DOHH2 (cell line): ENCODE measurements around the gene RPS6KA4.
A peak's percentile ranks its signal among the peaks of the same experiment; 100 is the strongest.

Source experiments
- H3F3A ChIP-seq: fragments of 200-600 bp; sonication (generic), shearing (Covaris generic); 2 replicates; pipeline ENCODE4 v1.6.0; 2016; ENCODE audit warnings: antibody characterized with exemption, mild to moderate bottlenecking; ENCODE audit not compliant: control insufficient read depth, insufficient read depth
- H3K27ac ChIP-seq: fragments of 200-600 bp; sonication (generic); 2 replicates; pipeline ENCODE4 v1.5.1; 2014; ENCODE audit warnings: low read depth, mild to moderate bottlenecking, low read length, moderate library complexity
- H3K27me3 ChIP-seq: fragments of 200-600 bp; sonication (generic); 2 replicates; pipeline ENCODE4 v1.6.1; 2014; ENCODE audit warnings: mild to moderate bottlenecking, low read length, mixed read lengths; ENCODE audit not compliant: control insufficient read depth
- H3K36me3 ChIP-seq: fragments of 200-600 bp; sonication (generic); 2 replicates; pipeline ENCODE4 v1.6.1; 2014; ENCODE audit warnings: mild to moderate bottlenecking, low read length, moderate library complexity, mixed read lengths; ENCODE audit not compliant: control insufficient read depth
- H3K4me1 ChIP-seq: fragments of 200-600 bp; sonication (generic); 2 replicates; pipeline ENCODE4 v1.6.1; 2014; ENCODE audit warnings: mild to moderate bottlenecking, low read length, mixed read lengths; ENCODE audit not compliant: control insufficient read depth
- H3K4me2 ChIP-seq: fragments of 200-600 bp; sonication (generic); 2 replicates; pipeline ENCODE4 v1.6.0; 2014; ENCODE audit warnings: mild to moderate bottlenecking, low read length, moderate library complexity
- H3K4me3 ChIP-seq: fragments of 200-600 bp; sonication (generic); 2 replicates; pipeline ENCODE4 v1.5.1; 2014; ENCODE audit warnings: mild to moderate bottlenecking, low read length, mixed read lengths
- H3K79me2 ChIP-seq: fragments of 200-600 bp; sonication (generic); 2 replicates; pipeline ENCODE4 v1.6.1; 2014; ENCODE audit warnings: mild to moderate bottlenecking, low read length, mixed read lengths; ENCODE audit not compliant: control insufficient read depth
- H3K9me2 ChIP-seq: fragments of 200-600 bp; sonication (generic); replicated peaks from 2 replicates; pipeline ENCODE4 v1.6.1; 2014; ENCODE audit warnings: mild to moderate bottlenecking, low read length, mixed read lengths; ENCODE audit not compliant: control insufficient read depth
- H3K9me3 ChIP-seq: fragments of 200-600 bp; sonication (generic); 2 replicates; pipeline ENCODE4 v1.6.1; 2014; ENCODE audit warnings: antibody characterized with exemption, low read length, mixed read lengths; ENCODE audit not compliant: control insufficient read depth, insufficient read depth
- H4K20me1 ChIP-seq: fragments of 200-600 bp; sonication (generic); 2 replicates; pipeline ENCODE4 v1.6.0; 2014; ENCODE audit warnings: low read depth, mild to moderate bottlenecking, antibody characterized with exemption, low read length, moderate library complexity; ENCODE audit not compliant: control insufficient read depth, insufficient read depth
- CTCF ChIP-seq: fragments of 200-600 bp; sonication (generic); IDR thresholded peaks from one replicate; pipeline ENCODE4 v1.5.1; 2014; ENCODE audit warnings: antibody characterized with exemption, mild to moderate bottlenecking, low read depth, low read length; ENCODE audit not compliant: poor library complexity, severe bottlenecking
- EZH2phosphoT487 ChIP-seq: fragments of 200-600 bp; sonication (generic); IDR thresholded peaks from 2 replicates; pipeline ENCODE4 v1.6.1; 2017; ENCODE audit warnings: borderline replicate concordance, mild to moderate bottlenecking, antibody characterized with exemption, low read length, moderate library complexity, mixed read lengths

Gene RPS6KA4

GRCh38 chr11:64391839-64392238, 32.9 kb downstream of the RPS6KA4 start:
- Histone ChIP-seq H3K4me1 (peaks cover 12% of the 10 kb centered on the region), H3K27ac (no peak overlapping the region), H4K20me1 (no peaks in the 10 kb centered on the region), H3K9me2 (no peaks in the 10 kb centered on the region), H3K9me3 (no peaks in the 10 kb centered on the region), H3K27me3 (no peaks in the 10 kb centered on the region), H3K4me2 (no peak overlapping the region), H3K36me3 (no peaks in the 10 kb centered on the region), H3K79me2 (no peaks in the 10 kb centered on the region), H3K4me3 (no peak overlapping the region), H3F3A (no peaks in the 10 kb centered on the region)
- TF ChIP-seq EZH2phosphoT487, result no peak
- TF ChIP-seq CTCF, result no peak

GRCh38 chr11:64395545-64396078, 36.6 kb downstream of the RPS6KA4 start:
- TF ChIP-seq EZH2phosphoT487, result no peak
- no peak for TF ChIP-seq CTCF
- Histone ChIP-seq H3K4me2 (peak overlapping the region; percentile 21), H3K27me3 (no peaks in the 10 kb centered on the region), H3F3A (no peaks in the 10 kb centered on the region), H3K9me2 (no peaks in the 10 kb centered on the region), H3K4me3 (no peak overlapping the region), H3K79me2 (no peaks in the 10 kb centered on the region), H3K27ac (no peak overlapping the region), H4K20me1 (no peaks in the 10 kb centered on the region), H3K9me3 (no peaks in the 10 kb centered on the region), H3K36me3 (no peaks in the 10 kb centered on the region), H3K4me1 (peaks cover 12% of the 10 kb centered on the region)

GRCh38 chr11:64396079-64396591, 37.2 kb downstream of the RPS6KA4 start:
- Histone ChIP-seq H3K79me2 (no peaks in the 10 kb centered on the region), H3K9me3 (no peaks in the 10 kb centered on the region), H3K27me3 (no peaks in the 10 kb centered on the region), H4K20me1 (no peaks in the 10 kb centered on the region), H3K4me2 (peak overlapping the region; percentile 21), H3K36me3 (no peaks in the 10 kb centered on the region), H3K27ac (no peak overlapping the region), H3K4me3 (no peak overlapping the region), H3K9me2 (no peaks in the 10 kb centered on the region), H3K4me1 (peaks cover 12% of the 10 kb centered on the region), H3F3A (no peaks in the 10 kb centered on the region)
- TF ChIP-seq CTCF (no peak), EZH2phosphoT487 (no peak)
